Right cardiac atrium (tissue), 5 donors: Measurements from ENCODE around the gene NFKBIZ. TPM values are rescaled to one million over a fixed set of nuclear protein-coding genes. Genes with fewer than 3 reads are reported as not detected.

Experiments used
- ATAC-seq, 2 donors: fragments of 200-7000 bp; cut with Tn5 transposase; one replicate each; pipeline versions ENCODE4 v1.8.0 to v1.9.1; 2020; ENCODE audit warnings: moderate library complexity in 2 of 2, mild to moderate bottlenecking in 1 of 2
- DNase-seq, 3 donors: peaks; one replicate each; pipeline ENCODE4 v3.0.0-alpha.2; 2020
- H3K27ac ChIP-seq: one replicate; pipeline ENCODE4 v1.5.1; 2013; ENCODE audit warnings: mild to moderate bottlenecking, low read length, control low read depth, moderate library complexity
- H3K27me3 ChIP-seq: one replicate; pipeline ENCODE4 v1.6.1; 2013; ENCODE audit not compliant: control insufficient read depth, insufficient read depth
- H3K4me1 ChIP-seq: one replicate; pipeline ENCODE4 v1.6.1; 2013; ENCODE audit warnings: low read length; ENCODE audit not compliant: control insufficient read depth, insufficient read depth
- H3K4me3 ChIP-seq: one replicate; pipeline ENCODE4 v1.5.1; 2013; ENCODE audit warnings: low read length, control low read depth
- H3K9me3 ChIP-seq: one replicate; pipeline ENCODE4 v1.6.1; 2013; ENCODE audit warnings: low read length; ENCODE audit not compliant: control insufficient read depth
- WGBS: extraction: QIAGEN DNeasy Blood & Tissue Kit; methylation state at CpG from one replicate; pipeline ENCODE4 v1.1.7; 2013; 5-methylcytosine and 5-hydroxymethylcytosine counted together
- intact Hi-C, 4 donors: fragments of 100-400 bp; cut with DNase I; formaldehyde crosslinking; loops; one replicate each; pipeline versions ENCODE4 v1.11.0 to v1.14.0; 2022 to 2023
- polyA plus RNA-seq: library from polyadenylated mRNA; stranded (reverse); fragments of 200-250 nt; gene quantifications from one replicate; pipeline ENCODE4 v1.2.3, GENCODE V29; 2013
- total RNA-seq, 4 donors: library from RNA; stranded (reverse); fragmentation: NEBNext Ultra II Directional; extraction: Animal tissue kit (Norgen Biotek cat#: 25700); gene quantifications; one replicate each; pipeline ENCODE4 v1.2.1, GENCODE V29; 2021
- donor health status: healthy with polysubstance abuse.
- donor health status: DM: no; HTN: yes; CAD: no.
- donor health status: DM: no; HTN: no; CAD: no.
- donor health status: DM: no; HTN: yes; CAD: no; lungs with severe emphysema.
- donor health status: DM: yes; HTN: yes; CAD: no.

The NFKBIZ gene
- total and polyA plus RNA-seq, 5 donors, result 9.5 to 28.4 (median 18.5) TPM

GRCh38 chr3:101838691-101839090 lies 10.6 kb upstream of the NFKBIZ start:
- DNase-seq, result no peak
- intact Hi-C loops, result no loop called here
- ATAC-seq, result no peak
- Histone ChIP-seq H3K4me3 (no peak overlapping the region), H3K27me3 (no peaks in the 10 kb centered on the region), H3K9me3 (no peaks in the 10 kb centered on the region), H3K4me1 (peaks cover 2% of the 10 kb centered on the region), H3K27ac (no peak overlapping the region)
- 96% methylated on average over 2 of the region's 2 CpGs for WGBS

DNA sequence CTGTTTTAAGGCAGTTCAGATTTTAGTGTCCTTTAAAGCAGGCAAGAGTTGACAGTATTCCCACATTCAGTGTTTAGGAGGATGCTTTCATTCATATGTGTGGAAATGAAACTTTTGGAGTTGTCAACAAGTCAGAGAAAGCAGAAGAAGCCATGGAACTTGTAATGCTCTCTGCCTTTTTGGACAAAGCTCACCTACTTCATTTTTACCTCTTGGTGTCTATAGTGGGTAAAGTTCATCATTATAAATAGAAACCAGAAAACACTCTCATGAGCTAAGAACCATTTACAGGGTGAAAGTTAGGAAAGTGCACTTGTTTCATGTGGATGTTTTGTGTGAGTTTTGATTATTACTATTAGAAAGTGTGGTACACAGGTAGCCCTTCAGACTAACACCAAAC lies 9.2 kb upstream of the NFKBIZ start:
- Histone ChIP-seq H3K4me1 (no peaks in the 10 kb centered on the region), H3K4me3 (no peak overlapping the region), H3K27ac (no peak overlapping the region), H3K9me3 (no peaks in the 10 kb centered on the region), H3K27me3 (no peaks in the 10 kb centered on the region)
- DNase-seq (no peak), ATAC-seq (no peak)
- intact Hi-C loops, result no loop called here

GRCh38 chr3:101842245-101842934 lies 6.9 kb upstream of the NFKBIZ start:
- intact Hi-C loops, result no loop called here

DNA sequence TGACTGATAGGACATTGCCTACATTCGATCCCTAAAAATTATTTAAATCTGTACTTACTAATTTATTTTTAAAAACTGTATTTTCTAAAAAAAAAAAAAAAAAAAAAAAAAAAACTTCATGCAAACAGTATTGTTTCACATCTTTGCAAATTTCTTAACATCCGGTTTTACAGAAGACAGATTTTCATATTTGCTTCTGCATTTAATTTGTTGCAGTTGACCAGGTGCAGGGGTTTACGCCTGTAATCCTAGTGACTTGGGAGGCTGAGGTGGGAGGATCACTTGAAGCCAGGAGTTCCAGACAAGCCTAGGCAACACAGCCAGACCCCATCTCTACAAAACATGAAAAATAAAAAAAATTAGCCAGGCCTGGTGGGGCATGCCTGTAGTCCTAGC lies 6.4 kb upstream of the NFKBIZ start:
- H3K9me3 ChIP-seq, result no peaks in the 10 kb centered on the region
- no peak for ATAC-seq
- no peak overlapping the region for H3K4me3 ChIP-seq
- intact Hi-C loops, result no loop called here
- no peaks in the 10 kb centered on the region for H3K4me1 ChIP-seq
- WGBS, result 80% methylated on average over 3 of the region's 3 CpGs
- no peak for DNase-seq
- no peak overlapping the region for H3K27ac ChIP-seq
- no peaks in the 10 kb centered on the region for H3K27me3 ChIP-seq

More at GRCh38 chr3:101842245-101842934, 6.9 kb upstream of the NFKBIZ start:
- no peak for ATAC-seq
- Histone ChIP-seq H3K27ac (no peak overlapping the region), H3K9me3 (no peaks in the 10 kb centered on the region), H3K27me3 (no peaks in the 10 kb centered on the region), H3K4me1 (no peaks in the 10 kb centered on the region), H3K4me3 (no peak overlapping the region)
- no peak for DNase-seq
- WGBS, result 76% methylated on average over 2 of the region's 2 CpGs

- Histone ChIP-seq H3K9me3 (no peaks in the 10 kb centered on the region), H3K27me3 (no peaks in the 10 kb centered on the region), H3K27ac (no peak overlapping the region), H3K4me3 (no peak overlapping the region), H3K4me1 (no peaks in the 10 kb centered on the region)
- WGBS, result 97% methylated on average over 2 of the region's 2 CpGs
- DNase-seq, result no peak
- intact Hi-C loops, result no loop called here
- no peak for ATAC-seq
These were observed 3.9 kb upstream of the NFKBIZ start for GRCh38 chr3:101845425-101845824.

GRCh38 chr3:101846709-101847108 lies 2.6 kb upstream of the NFKBIZ start:
- Histone ChIP-seq H3K27ac (no peak overlapping the region), H3K9me3 (no peaks in the 10 kb centered on the region), H3K4me1 (no peaks in the 10 kb centered on the region), H3K27me3 (no peaks in the 10 kb centered on the region), H3K4me3 (no peak overlapping the region)
- DNase-seq (no peak), ATAC-seq (no peak)
- 97% methylated on average over 2 of the region's 2 CpGs for WGBS
- intact Hi-C loops, result no loop called here

DNA sequence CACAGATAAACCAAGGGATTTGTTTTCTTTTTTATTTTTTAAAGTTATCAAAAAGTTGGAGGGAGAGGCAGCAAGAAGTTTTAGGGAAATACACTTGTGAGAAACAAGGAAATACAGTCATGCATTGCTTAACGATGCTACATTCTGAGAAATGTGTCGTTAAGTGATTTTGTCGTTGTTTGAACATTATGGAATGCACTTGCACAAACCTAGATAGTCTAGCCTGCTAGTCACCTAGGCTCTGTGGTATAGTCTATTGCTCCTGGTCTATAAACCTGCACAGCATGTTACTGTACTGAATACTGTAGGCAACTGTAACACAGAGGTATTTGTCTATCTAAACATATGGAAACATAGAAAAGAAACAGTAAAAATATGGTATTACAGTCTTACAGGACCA lies 2.0 kb upstream of the NFKBIZ start:
- no peaks in the 10 kb centered on the region for H3K9me3 ChIP-seq
- H3K27ac ChIP-seq, result no peak overlapping the region
- H3K4me1 ChIP-seq, result no peaks in the 10 kb centered on the region
- DNase-seq, result no peak
- H3K4me3 ChIP-seq, result no peak overlapping the region
- no peaks in the 10 kb centered on the region for H3K27me3 ChIP-seq
- WGBS, result 81% methylated on average over 3 of the region's 3 CpGs
- ATAC-seq, result no peak
- intact Hi-C loops, result no loop called here

DNA sequence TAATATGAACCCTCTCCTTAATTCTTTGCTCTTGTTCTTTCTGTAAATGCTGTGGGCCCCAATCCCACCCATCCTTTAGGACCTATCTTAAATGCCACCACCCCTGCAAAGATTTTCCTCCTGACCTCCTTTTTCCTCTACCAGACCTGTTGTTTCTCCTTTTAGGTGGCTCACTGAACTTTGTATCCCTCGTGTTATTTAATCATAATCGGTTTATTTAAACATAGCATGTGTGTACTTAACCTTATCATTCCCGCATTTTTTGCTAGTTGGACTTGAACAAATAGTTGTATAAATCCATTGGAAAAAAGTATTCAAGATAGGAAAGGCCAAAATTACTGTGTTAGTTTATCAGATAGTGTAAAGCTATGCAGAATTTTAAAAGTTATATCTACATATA lies 988 bp upstream of the NFKBIZ start:
- H3K27me3 ChIP-seq, result no peaks in the 10 kb centered on the region
- no peak overlapping the region for H3K4me3 ChIP-seq
- H3K9me3 ChIP-seq, result no peaks in the 10 kb centered on the region
- no peak overlapping the region for H3K27ac ChIP-seq
- DNase-seq (no peak), ATAC-seq (no peak)
- H3K4me1 ChIP-seq, result no peaks in the 10 kb centered on the region
- intact Hi-C loops, result no loop called here
- WGBS, result 46% methylated on average over 3 of the region's 3 CpGs

- Histone ChIP-seq H3K27ac (peak overlapping the region; percentile 100), H3K4me3 (peak overlapping the region; percentile 88), H3K4me1 (no peaks in the 10 kb centered on the region), H3K27me3 (no peaks in the 10 kb centered on the region), H3K9me3 (no peaks in the 10 kb centered on the region)
- WGBS, result under 1% methylated on average over 67 of the region's 67 CpGs
- ATAC-seq (peak; percentile 34 to 35), DNase-seq (peak; percentile 54 to 82 (median 76))
- intact Hi-C loops, result loop anchor here in 1 of 4 donors (10.0 kb wide), 1 partner anchor 45 kb away; no protein-coding TSS in a partner anchor
These were observed 466 bp downstream of the NFKBIZ start for GRCh38 chr3:101849714-101850245.

DNA sequence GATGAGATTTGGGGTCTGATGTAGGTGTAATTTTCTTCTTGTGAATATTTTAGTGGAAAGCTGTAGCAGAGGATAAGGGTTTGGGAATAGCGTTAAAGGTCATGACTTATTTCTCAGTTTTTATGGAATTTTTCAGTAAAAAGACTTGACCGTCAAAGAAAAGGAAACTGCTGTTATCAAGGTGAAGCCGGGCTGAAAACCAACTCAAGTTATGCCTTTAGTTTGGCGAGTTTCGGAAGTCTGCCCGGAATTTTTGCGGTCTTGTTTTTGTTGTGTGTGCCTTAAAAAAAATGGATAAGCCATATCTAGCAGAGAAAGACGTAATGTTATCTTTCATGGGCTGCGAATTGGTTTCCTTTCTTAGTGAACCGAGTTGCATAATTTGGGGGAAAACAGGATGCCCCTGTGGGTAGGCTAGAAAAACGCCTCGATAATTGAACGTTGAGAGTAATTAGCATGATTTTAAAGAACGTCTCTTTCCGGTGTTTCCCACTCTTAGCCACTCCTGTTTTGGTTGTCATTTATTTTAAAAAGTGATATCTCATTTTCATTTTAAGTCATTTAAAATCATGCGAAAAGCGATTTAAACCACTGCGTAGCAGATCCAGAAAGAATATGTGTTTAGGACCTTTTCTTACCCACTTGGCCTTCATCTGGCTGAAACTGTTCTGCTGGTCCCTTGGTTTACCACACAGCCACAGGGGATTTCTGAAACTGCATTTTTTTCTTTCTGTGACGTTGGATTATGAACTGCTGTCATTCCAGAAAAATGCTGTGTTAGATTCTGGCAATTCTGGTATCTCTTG lies 1.1 kb downstream of the NFKBIZ start:
- WGBS, result under 1% methylated on average over 19 of the region's 19 CpGs
- Histone ChIP-seq H3K27ac (peak overlapping the region; percentile 100), H3K4me1 (no peaks in the 10 kb centered on the region), H3K4me3 (peak overlapping the region; percentile 88), H3K9me3 (no peaks in the 10 kb centered on the region), H3K27me3 (no peaks in the 10 kb centered on the region)
- ATAC-seq (no peak), DNase-seq (no peak)
- intact Hi-C loops, result loop anchor here in 1 of 4 donors (10.0 kb wide), 1 partner anchor 46 kb away; no protein-coding TSS in a partner anchor

- DNase-seq, result no peak
- no peak overlapping the region for H3K27ac ChIP-seq
- no peaks in the 10 kb centered on the region for H3K27me3 ChIP-seq
- peak overlapping the region; percentile 88 for H3K4me3 ChIP-seq
- 29% methylated on average over 5 of the region's 5 CpGs for WGBS
- intact Hi-C loops, result loop anchor here in 1 of 4 donors (10.0 kb wide), 1 partner anchor 46 kb away; no protein-coding TSS in a partner anchor
- no peak for ATAC-seq
- no peaks in the 10 kb centered on the region for H3K4me1 ChIP-seq
- H3K9me3 ChIP-seq, result no peaks in the 10 kb centered on the region
These were observed 1.9 kb downstream of the NFKBIZ start for GRCh38 chr3:101851072-101851770.
